ENCODE measurements around the gene PRM2.

DNA sequence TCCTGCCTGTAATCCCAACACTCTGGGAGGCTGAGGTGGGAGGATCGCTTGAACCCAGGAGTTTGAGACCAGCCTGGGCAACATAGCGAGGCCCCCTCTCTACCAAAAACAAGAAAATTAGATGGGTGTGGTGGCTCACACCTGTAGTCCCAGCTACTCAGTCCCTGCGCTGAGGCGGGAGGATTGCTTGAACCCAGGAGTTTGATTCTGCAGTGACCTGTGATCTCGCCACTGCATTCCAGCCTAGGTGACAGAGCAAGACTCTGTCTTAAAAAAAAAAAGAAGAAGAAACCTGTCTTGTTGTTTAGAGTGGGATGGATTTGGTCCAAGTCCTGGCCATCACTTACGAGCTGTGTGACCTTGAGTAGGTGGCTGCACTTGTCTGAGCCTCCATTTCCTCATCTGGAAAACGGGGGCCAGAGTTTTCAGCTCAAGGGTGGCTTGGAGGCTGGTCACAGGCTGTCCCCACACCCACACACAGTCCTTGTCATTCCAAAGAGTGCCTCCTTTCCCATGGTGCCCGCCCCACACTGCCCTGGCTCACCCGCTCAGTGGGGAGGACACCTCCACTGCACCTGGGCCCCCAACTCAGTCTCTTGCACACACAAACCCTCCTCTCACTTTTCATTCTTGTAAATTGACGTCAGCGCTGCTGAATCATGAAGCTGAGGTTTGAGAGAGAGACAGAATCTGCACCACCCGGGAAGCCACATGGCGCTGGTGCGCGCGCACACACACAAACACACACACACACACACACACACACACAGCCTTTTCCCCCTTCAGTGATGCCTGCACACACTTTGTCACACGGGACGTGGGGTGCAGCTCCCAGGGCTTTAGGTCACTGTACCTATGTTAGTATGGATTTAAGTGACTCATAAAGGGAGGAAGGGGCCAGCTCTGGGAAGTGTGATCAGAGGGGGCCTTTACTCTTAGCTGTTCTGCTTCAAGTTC, 24.5 kb downstream of the PRM2 start:
- TF ChIP-seq, protein P1, sequence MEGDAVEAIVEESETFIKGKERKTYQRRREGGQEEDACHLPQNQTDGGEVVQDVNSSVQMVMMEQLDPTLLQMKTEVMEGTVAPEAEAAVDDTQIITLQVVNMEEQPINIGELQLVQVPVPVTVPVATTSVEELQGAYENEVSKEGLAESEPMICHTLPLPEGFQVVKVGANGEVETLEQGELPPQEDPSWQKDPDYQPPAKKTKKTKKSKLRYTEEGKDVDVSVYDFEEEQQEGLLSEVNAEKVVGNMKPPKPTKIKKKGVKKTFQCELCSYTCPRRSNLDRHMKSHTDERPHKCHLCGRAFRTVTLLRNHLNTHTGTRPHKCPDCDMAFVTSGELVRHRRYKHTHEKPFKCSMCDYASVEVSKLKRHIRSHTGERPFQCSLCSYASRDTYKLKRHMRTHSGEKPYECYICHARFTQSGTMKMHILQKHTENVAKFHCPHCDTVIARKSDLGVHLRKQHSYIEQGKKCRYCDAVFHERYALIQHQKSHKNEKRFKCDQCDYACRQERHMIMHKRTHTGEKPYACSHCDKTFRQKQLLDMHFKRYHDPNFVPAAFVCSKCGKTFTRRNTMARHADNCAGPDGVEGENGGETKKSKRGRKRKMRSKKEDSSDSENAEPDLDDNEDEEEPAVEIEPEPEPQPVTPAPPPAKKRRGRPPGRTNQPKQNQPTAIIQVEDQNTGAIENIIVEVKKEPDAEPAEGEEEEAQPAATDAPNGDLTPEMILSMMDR (IDR thresholded peaks at IDR 0.05; ENCODE audit: borderline replicate concordance, extremely low read depth, low read length, poor library complexity, severe bottlenecking) = no peak
- TF ChIP-seq EZH2 (IDR thresholded peaks at IDR 0.05; ENCODE audit: borderline replicate concordance, low read depth, low read length, severe bottlenecking) = no peak
